Measurements from ENCODE around the gene PIK3R1.
"Not testable (repeated sequence)": the region's sequence is repeated elsewhere in the genome, so short reads cannot be mapped to it uniquely, and the experiment has no call there.

PIK3R1 gene

DNA sequence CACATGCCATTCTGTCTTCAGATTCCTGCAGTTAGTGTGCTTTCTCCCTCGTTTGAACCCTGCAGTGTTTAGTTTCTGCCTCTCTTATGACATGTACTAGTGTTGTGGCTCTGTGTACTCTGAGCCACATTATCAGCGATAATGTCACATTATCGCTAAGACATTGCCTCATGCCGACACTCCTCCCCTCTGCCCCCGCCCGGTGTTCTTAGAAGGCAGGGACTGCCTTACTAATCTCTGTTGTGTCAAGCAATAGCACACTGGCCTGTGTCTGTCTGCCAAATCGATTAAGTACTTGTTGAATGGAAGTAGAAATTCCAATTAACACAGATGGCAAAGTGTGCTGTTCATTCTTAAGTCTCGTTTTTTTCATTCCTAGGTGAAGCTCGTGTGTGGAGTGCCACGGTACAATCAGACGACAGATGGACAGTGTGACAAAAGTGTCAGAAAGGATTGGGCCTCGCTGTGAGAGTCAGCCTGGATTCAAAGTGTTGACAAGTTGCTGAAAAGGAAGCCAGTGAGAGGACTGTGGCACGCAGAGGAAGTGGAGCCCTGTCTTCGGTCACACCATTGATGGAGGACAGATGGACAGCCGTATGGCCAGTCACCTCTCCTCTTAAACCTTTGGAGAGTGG is 10.5 kb downstream of the PIK3R1 start:
- Histone ChIP-seq H3K4me3 (ENCODE audit: extremely low read depth, insufficient read depth, low read length, poor library complexity, severe bottlenecking) (no peak overlapping the region), H3K27ac (ENCODE audit: low read depth, low read length, severe bottlenecking) (no peak overlapping the region), H3K4me1 (ENCODE audit: control insufficient read depth, insufficient read depth, low read length, poor library complexity, severe bottlenecking) (peaks cover 3% of the 10 kb centered on the region), H3K9me3 (ENCODE audit: control insufficient read depth, low read length) (no peaks in the 10 kb centered on the region), H3K36me3 (ENCODE audit: control insufficient read depth, insufficient read depth, low read length) (peaks cover 18% of the 10 kb centered on the region)
- WGBS, 2 experiments (ENCODE audit: insufficient coverage in 2 of 2), result 97 to 98% methylated on average over 11 to 15 of the region's 15 CpGs

DNA sequence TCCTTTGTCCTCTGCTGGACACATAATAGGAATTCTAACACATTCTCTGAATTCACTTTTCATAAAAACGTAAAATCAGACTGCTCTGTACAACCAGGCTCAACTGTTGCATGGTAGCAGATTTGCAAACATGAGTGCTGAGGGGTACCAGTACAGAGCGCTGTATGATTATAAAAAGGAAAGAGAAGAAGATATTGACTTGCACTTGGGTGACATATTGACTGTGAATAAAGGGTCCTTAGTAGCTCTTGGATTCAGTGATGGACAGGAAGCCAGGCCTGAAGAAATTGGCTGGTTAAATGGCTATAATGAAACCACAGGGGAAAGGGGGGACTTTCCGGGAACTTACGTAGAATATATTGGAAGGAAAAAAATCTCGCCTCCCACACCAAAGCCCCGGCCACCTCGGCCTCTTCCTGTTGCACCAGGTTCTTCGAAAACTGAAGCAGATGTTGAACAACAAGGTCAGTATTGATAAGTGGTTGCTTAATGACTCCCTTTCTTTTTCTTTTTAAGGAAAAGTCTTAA is 11.1 kb downstream of the PIK3R1 start:
- Histone ChIP-seq H3K36me3 (ENCODE audit: control insufficient read depth, insufficient read depth, low read length) (peaks cover 18% of the 10 kb centered on the region), H3K4me1 (ENCODE audit: control insufficient read depth, insufficient read depth, low read length, poor library complexity, severe bottlenecking) (peaks cover 3% of the 10 kb centered on the region), H3K4me3 (ENCODE audit: extremely low read depth, insufficient read depth, low read length, poor library complexity, severe bottlenecking) (no peak overlapping the region), H3K9me3 (ENCODE audit: control insufficient read depth, low read length) (no peaks in the 10 kb centered on the region), H3K27ac (ENCODE audit: low read depth, low read length, severe bottlenecking) (no peak overlapping the region)
- 90 to 100% methylated on average over 3 to 6 of the region's 8 CpGs for WGBS, 2 experiments (ENCODE audit: insufficient coverage in 2 of 2)

DNA sequence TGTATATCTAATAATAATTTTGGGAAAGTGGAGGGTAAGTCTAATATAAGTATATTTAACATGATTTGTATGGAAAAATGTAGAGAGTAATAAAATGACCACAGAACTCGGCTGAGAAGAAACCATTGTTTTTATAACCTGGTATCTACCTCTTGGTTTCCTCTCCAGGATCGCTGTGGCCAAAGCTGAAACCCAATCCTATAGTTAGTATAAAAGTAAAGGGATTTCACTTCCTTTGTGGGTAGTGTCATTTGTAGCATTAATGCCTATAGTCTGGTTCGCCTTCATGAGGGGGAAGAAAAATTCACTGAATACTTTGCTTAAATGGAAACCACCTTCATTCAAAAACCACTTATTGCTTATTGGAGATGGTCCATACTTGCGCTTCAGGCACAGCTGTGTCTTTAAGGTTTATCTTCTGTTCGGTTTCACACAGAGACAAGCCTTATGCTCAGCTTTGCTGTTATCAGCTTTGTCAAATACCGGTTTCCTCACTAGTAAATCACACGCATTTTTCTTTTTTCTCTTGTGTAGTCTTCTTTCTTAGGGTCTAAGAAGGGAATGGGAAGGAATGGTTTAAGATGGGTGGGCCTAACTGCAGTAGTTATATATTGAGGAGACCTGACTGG is 12.1 kb downstream of the PIK3R1 start:
- H3K36me3 ChIP-seq (ENCODE audit: control insufficient read depth, insufficient read depth, low read length), result peaks cover 18% of the 10 kb centered on the region
- no peaks in the 10 kb centered on the region for H3K9me3 ChIP-seq (ENCODE audit: control insufficient read depth, low read length)
- 92 to 100% methylated on average over 1 to 3 of the region's 7 CpGs for WGBS, 2 experiments (ENCODE audit: insufficient coverage in 2 of 2)
- H3K4me3 ChIP-seq (ENCODE audit: extremely low read depth, insufficient read depth, low read length, poor library complexity, severe bottlenecking), result no peak overlapping the region
- peaks cover 3% of the 10 kb centered on the region for H3K4me1 ChIP-seq (ENCODE audit: control insufficient read depth, insufficient read depth, low read length, poor library complexity, severe bottlenecking)
- no peak overlapping the region for H3K27ac ChIP-seq (ENCODE audit: low read depth, low read length, severe bottlenecking)

DNA sequence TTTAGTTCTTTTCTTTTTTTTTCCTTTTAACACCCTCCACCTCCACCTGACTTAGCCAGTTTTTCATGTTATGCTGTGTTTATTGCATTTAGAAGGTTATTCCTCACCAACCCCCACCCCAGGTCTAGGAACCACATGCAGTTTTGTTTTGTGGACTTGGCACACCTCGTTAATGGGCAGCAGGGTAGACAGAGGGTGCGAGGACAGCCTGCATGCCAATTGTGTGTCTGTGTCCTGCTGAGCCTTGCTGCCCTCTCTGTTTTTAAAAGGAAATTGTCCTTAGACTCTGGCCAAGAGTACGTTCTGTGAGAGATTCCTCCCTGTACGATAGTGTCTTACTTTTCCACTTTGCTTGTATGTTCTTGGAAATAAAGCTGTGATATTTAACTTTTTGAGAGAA is 13.9 kb downstream of the PIK3R1 start:
- H3K9me3 ChIP-seq (ENCODE audit: control insufficient read depth, low read length), result no peaks in the 10 kb centered on the region
- H3K36me3 ChIP-seq (ENCODE audit: control insufficient read depth, insufficient read depth, low read length), result peaks cover 18% of the 10 kb centered on the region
- no peak overlapping the region for H3K4me3 ChIP-seq (ENCODE audit: extremely low read depth, insufficient read depth, low read length, poor library complexity, severe bottlenecking)
- peaks cover 3% of the 10 kb centered on the region for H3K4me1 ChIP-seq (ENCODE audit: control insufficient read depth, insufficient read depth, low read length, poor library complexity, severe bottlenecking)
- H3K27ac ChIP-seq (ENCODE audit: low read depth, low read length, severe bottlenecking), result no peak overlapping the region
- WGBS, 2 experiments (ENCODE audit: insufficient coverage in 2 of 2), result 81 to 92% methylated on average over 3 to 4 of the region's 4 CpGs

DNA sequence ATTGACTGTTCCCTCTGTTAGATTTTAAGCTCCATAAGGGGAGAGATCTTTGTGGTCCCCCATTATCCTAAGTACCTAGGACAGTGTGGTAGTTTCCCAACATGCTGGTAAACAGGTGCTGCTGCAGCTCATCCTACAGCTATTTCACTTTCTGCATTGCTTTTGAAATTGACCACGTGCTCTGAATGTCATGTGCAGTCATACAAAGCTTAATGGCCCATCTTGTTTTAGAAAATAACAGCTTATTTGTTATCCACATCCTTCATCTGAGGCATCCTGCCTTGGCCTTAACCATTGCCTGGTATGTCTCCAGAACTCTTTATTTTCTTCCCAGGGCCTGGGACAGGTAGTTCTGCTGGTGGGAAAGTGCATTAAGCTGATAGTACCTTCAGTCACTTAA is 14.7 kb downstream of the PIK3R1 start:
- WGBS, 2 experiments (ENCODE audit: insufficient coverage in 2 of 2), result 86 to 100% methylated on average over 1 of the region's 1 CpG
- H3K4me1 ChIP-seq (ENCODE audit: control insufficient read depth, insufficient read depth, low read length, poor library complexity, severe bottlenecking), result no peaks in the 10 kb centered on the region

DNA sequence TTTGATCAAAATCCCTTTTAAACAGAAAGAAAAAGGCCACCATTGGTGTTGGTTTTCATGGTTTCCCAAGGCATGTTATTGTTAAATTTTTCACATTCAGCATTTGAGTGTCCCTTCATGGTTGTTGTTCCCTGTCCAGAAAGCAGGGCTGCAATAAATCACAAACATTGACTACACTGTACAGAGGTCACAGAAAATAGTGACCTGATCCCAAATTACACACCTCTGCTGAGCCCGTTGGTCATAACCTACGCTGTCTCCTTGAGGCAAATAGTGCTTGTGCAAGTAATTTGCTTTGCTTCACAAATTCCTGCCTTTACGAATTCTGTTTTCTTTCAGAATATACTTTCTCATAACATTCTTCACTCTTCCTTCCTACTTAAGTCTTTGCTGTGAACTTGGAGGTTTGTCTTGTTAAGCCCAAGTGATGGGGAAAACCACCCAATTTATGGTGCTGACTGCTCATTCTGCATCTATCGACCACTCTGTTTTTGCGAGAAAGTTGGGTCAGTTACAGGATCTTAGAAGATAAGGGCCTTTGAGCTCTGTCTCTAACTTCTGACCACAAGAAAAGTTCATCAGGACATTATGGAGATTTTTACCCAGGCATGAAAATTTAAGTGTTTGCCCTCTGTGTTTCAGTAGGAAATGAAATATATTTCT is 16.0 kb downstream of the PIK3R1 start:
- H3K9me3 ChIP-seq (ENCODE audit: control insufficient read depth, low read length), result no peaks in the 10 kb centered on the region
- no peaks in the 10 kb centered on the region for H3K4me1 ChIP-seq (ENCODE audit: control insufficient read depth, insufficient read depth, low read length, poor library complexity, severe bottlenecking)
- 82 to 96% methylated on average over 2 to 5 of the region's 5 CpGs for WGBS, 2 experiments (ENCODE audit: insufficient coverage in 2 of 2)
- no peak overlapping the region for H3K27ac ChIP-seq (ENCODE audit: low read depth, low read length, severe bottlenecking)
- no peak overlapping the region for H3K4me3 ChIP-seq (ENCODE audit: extremely low read depth, insufficient read depth, low read length, poor library complexity, severe bottlenecking)
- H3K36me3 ChIP-seq (ENCODE audit: control insufficient read depth, insufficient read depth, low read length), result peaks cover 13% of the 10 kb centered on the region

More for the DNA sequence above, 14.7 kb downstream of the PIK3R1 start:
- Histone ChIP-seq H3K27ac (ENCODE audit: low read depth, low read length, severe bottlenecking) (no peak overlapping the region), H3K4me3 (ENCODE audit: extremely low read depth, insufficient read depth, low read length, poor library complexity, severe bottlenecking) (no peak overlapping the region), H3K9me3 (ENCODE audit: control insufficient read depth, low read length) (no peaks in the 10 kb centered on the region), H3K36me3 (ENCODE audit: control insufficient read depth, insufficient read depth, low read length) (peaks cover 18% of the 10 kb centered on the region)

DNA sequence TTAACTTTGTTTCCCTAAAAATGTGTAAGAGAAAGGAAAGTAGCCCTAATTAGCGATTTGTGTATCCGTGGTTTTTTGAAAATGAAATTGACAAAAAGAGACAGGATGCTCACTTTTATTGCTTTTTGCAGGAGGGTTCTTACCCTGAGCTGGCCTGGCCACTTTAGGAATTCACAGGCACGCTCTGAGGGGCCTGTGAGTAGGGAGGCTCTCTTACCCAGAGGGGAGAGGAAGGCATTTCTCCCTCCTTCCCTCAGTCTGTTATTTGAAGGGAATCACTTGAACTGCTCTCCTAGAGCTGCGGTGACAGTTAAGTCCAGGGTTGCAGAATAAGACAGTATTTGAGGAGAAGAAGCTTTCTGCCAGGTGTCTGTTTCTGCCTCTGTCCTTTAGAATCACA is 16.7 kb downstream of the PIK3R1 start:
- Histone ChIP-seq H3K9me3 (ENCODE audit: control insufficient read depth, low read length) (no peaks in the 10 kb centered on the region), H3K4me1 (ENCODE audit: control insufficient read depth, insufficient read depth, low read length, poor library complexity, severe bottlenecking) (no peaks in the 10 kb centered on the region), H3K4me3 (ENCODE audit: extremely low read depth, insufficient read depth, low read length, poor library complexity, severe bottlenecking) (no peak overlapping the region), H3K27ac (ENCODE audit: low read depth, low read length, severe bottlenecking) (no peak overlapping the region), H3K36me3 (ENCODE audit: control insufficient read depth, insufficient read depth, low read length) (peaks cover 6% of the 10 kb centered on the region)
- WGBS, 2 experiments (ENCODE audit: insufficient coverage in 2 of 2), result 81 to 90% methylated on average over 2 to 3 of the region's 4 CpGs

DNA sequence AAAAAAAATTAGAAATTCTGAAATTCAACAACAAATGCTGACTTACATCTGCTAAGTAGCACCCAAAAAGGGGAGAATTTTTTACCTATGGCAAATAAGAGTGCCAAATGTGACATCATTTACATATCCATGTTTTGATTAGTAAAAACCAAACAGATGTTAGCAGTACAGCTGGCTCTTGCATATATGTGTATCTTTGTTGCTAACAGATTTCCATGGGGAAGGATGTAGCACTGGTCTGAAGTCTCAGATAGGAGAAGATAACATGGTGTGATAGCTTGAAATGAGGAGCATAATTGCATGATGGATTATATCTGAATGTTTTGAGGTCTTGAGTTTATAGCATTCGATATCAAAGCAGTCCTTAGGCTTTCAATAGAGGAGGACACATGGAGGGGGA is 17.5 kb downstream of the PIK3R1 start:
- Histone ChIP-seq H3K27ac (ENCODE audit: low read depth, low read length, severe bottlenecking) (no peak overlapping the region), H3K4me1 (ENCODE audit: control insufficient read depth, insufficient read depth, low read length, poor library complexity, severe bottlenecking) (no peaks in the 10 kb centered on the region), H3K4me3 (ENCODE audit: extremely low read depth, insufficient read depth, low read length, poor library complexity, severe bottlenecking) (no peak overlapping the region), H3K9me3 (ENCODE audit: control insufficient read depth, low read length) (no peaks in the 10 kb centered on the region), H3K36me3 (ENCODE audit: control insufficient read depth, insufficient read depth, low read length) (peaks cover under 1% of the 10 kb centered on the region)
- WGBS, 2 experiments (ENCODE audit: insufficient coverage in 2 of 2), result 100% methylated on average over 1 of the region's 1 CpG; no CpG with 5 or more reads in 1 of the 2 experiments

DNA sequence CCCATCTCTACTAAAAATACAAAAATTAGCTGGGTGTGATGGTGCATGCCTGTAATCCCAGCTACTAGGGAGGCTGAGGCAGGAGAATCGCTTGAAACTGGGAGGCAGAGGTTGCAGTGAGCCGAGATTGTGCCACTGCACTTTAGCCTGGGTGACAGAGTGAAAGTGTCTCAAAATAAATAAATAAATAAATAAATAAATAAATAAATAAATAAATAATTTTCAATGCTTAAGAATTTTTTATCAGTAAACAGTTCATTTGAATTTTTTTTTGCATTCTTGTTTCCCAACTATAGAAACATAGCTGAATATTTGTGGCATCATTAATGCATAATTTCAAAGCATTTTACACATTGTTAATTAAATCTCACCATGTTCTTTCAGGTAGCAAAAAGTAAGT is 19.7 kb downstream of the PIK3R1 start:
- WGBS, 2 experiments (ENCODE audit: insufficient coverage in 2 of 2), result 100% methylated on average over 1 of the region's 2 CpGs; no CpG with 5 or more reads in 1 of the 2 experiments
- not testable (repeated sequence) for H3K4me3 ChIP-seq (ENCODE audit: extremely low read depth, insufficient read depth, low read length, poor library complexity, severe bottlenecking); H3K27ac ChIP-seq (ENCODE audit: low read depth, low read length, severe bottlenecking); H3K36me3 ChIP-seq (ENCODE audit: control insufficient read depth, insufficient read depth, low read length); H3K4me1 ChIP-seq (ENCODE audit: control insufficient read depth, insufficient read depth, low read length, poor library complexity, severe bottlenecking); H3K9me3 ChIP-seq (ENCODE audit: control insufficient read depth, low read length)

DNA sequence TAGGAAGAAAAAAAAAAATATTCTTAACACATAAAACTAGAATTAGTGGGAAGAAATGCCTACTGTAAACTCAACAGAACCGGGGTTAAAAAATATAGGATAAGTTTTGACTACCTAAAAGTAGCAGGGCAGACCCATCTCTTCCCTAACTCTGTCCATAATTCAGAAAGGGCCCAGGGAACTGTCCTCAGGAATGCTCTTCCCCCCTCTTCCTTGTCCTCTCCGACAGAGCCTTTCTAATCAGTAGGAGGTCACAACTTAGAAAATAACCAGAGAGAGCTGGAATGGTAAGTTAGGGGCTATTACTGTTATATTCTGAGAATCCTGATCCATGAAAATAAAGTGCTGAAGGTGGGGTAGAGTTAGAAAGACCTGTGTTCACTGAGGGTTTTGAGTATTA is 22.2 kb downstream of the PIK3R1 start:
- WGBS, 2 experiments (ENCODE audit: insufficient coverage in 2 of 2), result no CpG with 5 or more reads among the region's 2 CpGs
- Histone ChIP-seq H3K4me1 (ENCODE audit: control insufficient read depth, insufficient read depth, low read length, poor library complexity, severe bottlenecking) (no peaks in the 10 kb centered on the region), H3K27ac (ENCODE audit: low read depth, low read length, severe bottlenecking) (no peak overlapping the region), H3K36me3 (ENCODE audit: control insufficient read depth, insufficient read depth, low read length) (no peaks in the 10 kb centered on the region), H3K4me3 (ENCODE audit: extremely low read depth, insufficient read depth, low read length, poor library complexity, severe bottlenecking) (no peak overlapping the region), H3K9me3 (ENCODE audit: control insufficient read depth, low read length) (no peaks in the 10 kb centered on the region)

DNA sequence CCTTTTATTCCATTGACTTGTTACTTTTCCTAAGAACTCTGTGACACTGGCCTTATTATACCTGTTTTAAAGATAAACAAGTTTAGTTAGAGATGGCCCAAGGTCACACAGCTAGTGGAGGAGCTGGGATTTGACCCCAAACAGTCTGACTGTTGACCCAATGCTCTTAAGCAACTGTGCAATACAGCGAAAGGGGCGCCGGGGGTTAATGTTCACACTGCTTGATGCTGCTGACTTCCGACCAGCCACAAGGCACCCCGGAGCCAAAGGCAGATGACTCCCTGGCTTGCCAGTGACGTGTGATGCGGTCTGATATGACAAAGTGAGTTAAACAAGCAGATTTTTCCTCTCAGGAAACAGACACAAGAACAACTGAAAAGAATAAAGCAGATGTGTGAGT is 23.9 kb downstream of the PIK3R1 start:
- H3K9me3 ChIP-seq (ENCODE audit: control insufficient read depth, low read length), result no peaks in the 10 kb centered on the region
- WGBS, 2 experiments (ENCODE audit: insufficient coverage in 2 of 2), result 68 to 69% methylated on average over 3 to 5 of the region's 7 CpGs
- no peak overlapping the region for H3K4me3 ChIP-seq (ENCODE audit: extremely low read depth, insufficient read depth, low read length, poor library complexity, severe bottlenecking)
- H3K4me1 ChIP-seq (ENCODE audit: control insufficient read depth, insufficient read depth, low read length, poor library complexity, severe bottlenecking), result no peaks in the 10 kb centered on the region
- no peak overlapping the region for H3K27ac ChIP-seq (ENCODE audit: low read depth, low read length, severe bottlenecking)
- H3K36me3 ChIP-seq (ENCODE audit: control insufficient read depth, insufficient read depth, low read length), result no peaks in the 10 kb centered on the region

All from mesodermal cell (in vitro differentiated cells).